ENCODE measurements around the gene DAZAP1.

- TF ChIP-seq, protein P1, sequence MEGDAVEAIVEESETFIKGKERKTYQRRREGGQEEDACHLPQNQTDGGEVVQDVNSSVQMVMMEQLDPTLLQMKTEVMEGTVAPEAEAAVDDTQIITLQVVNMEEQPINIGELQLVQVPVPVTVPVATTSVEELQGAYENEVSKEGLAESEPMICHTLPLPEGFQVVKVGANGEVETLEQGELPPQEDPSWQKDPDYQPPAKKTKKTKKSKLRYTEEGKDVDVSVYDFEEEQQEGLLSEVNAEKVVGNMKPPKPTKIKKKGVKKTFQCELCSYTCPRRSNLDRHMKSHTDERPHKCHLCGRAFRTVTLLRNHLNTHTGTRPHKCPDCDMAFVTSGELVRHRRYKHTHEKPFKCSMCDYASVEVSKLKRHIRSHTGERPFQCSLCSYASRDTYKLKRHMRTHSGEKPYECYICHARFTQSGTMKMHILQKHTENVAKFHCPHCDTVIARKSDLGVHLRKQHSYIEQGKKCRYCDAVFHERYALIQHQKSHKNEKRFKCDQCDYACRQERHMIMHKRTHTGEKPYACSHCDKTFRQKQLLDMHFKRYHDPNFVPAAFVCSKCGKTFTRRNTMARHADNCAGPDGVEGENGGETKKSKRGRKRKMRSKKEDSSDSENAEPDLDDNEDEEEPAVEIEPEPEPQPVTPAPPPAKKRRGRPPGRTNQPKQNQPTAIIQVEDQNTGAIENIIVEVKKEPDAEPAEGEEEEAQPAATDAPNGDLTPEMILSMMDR (IDR thresholded peaks at IDR 0.05), result no peak
- no peak for TF ChIP-seq ZFX (IDR thresholded peaks at IDR 0.05; ENCODE audit: borderline replicate concordance)
These were observed 9.8 kb downstream of the DAZAP1 start for GRCh38 chr19:1417145-1417544.

Measured in 22Rv1 (cell line).